ENCODE measurements around the gene CHST15. TPM values are rescaled to one million over a fixed set of nuclear protein-coding genes. Genes with fewer than 3 reads are reported as not detected.

Gene CHST15
- total RNA-seq, 2 donors from 2014 or later, result 4.7 to 10.2 TPM

GRCh38 chr10:124058346-124059003 lies 34.9 kb downstream of the CHST15 start:
- Histone ChIP-seq H3K9me3 (no peaks in the 10 kb centered on the region), H3K27me3 (no peaks in the 10 kb centered on the region), H3K4me1 (no peaks in the 10 kb centered on the region), H3K36me3 (no peaks in the 10 kb centered on the region), H3K9ac (ENCODE audit: low read depth in 2 of 2, low read length in 2 of 2) (no peak overlapping the region), H3K4me3 (no peak overlapping the region), H3K27ac (no peak overlapping the region)
- DNase-seq, result no peak
- intact Hi-C loops (cut with DNase I), result no loop called here
- TF ChIP-seq, protein P1, sequence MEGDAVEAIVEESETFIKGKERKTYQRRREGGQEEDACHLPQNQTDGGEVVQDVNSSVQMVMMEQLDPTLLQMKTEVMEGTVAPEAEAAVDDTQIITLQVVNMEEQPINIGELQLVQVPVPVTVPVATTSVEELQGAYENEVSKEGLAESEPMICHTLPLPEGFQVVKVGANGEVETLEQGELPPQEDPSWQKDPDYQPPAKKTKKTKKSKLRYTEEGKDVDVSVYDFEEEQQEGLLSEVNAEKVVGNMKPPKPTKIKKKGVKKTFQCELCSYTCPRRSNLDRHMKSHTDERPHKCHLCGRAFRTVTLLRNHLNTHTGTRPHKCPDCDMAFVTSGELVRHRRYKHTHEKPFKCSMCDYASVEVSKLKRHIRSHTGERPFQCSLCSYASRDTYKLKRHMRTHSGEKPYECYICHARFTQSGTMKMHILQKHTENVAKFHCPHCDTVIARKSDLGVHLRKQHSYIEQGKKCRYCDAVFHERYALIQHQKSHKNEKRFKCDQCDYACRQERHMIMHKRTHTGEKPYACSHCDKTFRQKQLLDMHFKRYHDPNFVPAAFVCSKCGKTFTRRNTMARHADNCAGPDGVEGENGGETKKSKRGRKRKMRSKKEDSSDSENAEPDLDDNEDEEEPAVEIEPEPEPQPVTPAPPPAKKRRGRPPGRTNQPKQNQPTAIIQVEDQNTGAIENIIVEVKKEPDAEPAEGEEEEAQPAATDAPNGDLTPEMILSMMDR (IDR thresholded peaks at IDR 0.05), result no peak

DNA sequence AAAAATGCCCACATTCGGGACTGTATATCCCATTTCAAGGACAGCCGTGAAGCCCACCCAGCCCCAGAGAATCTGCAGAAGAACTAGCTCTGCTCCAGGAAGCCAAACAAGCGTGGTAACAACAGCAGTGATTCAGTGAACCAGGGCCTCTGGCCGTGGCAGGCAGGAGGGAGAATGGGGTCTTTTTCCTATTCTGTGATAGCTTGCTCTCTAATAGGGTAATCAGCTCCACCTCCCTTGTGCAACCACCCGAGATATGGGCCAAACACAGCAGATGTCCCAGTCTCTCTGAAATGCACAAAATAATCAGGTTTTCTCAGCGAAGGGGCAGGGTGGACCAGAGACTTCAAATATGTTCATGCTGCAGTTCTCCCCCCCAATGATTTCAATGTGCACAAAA lies 35.8 kb downstream of the CHST15 start:
- no peak overlapping the region for H3K9ac ChIP-seq (ENCODE audit: low read depth in 2 of 2, low read length in 2 of 2)
- intact Hi-C loops (cut with DNase I), result no loop called here
- DNase-seq, result no peak
- TF ChIP-seq, protein P1 (IDR thresholded peaks at IDR 0.05), result no peak
- no peaks in the 10 kb centered on the region for H3K9me3 ChIP-seq
- H3K4me3 ChIP-seq, result no peak overlapping the region
- H3K27ac ChIP-seq, result no peak overlapping the region
- no peaks in the 10 kb centered on the region for H3K27me3 ChIP-seq
- no peaks in the 10 kb centered on the region for H3K4me1 ChIP-seq
- no peaks in the 10 kb centered on the region for H3K36me3 ChIP-seq

GRCh38 chr10:124056337-124056980 lies 36.9 kb downstream of the CHST15 start:
- Histone ChIP-seq H3K27me3 (no peaks in the 10 kb centered on the region), H3K27ac (no peak overlapping the region), H3K4me1 (no peaks in the 10 kb centered on the region), H3K36me3 (no peaks in the 10 kb centered on the region), H3K9ac (ENCODE audit: low read depth in 2 of 2, low read length in 2 of 2) (no peak overlapping the region), H3K4me3 (no peak overlapping the region), H3K9me3 (no peaks in the 10 kb centered on the region)
- no peak for DNase-seq
- intact Hi-C loops (cut with DNase I), result no loop called here
- TF ChIP-seq, protein P1 (IDR thresholded peaks at IDR 0.05), result no peak

DNA sequence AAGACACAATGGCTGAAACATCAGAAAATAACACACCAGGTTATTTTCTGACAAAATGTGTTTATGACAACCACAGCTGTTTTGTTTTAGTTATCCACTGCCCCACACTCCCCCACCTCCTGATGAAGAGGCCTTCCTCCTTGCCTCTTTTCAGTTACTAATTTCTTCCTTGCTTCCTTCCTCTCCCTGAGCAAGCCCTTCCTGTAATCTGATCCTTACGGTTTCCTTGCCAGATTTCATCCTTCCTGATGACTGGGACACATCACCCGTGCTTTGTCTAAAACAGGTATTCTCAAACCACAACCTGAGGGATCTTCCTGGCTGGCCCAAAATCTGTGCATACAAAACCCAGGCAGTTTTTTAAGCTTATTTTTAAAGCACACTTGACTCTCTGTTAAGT lies 39.4 kb downstream of the CHST15 start:
- no peaks in the 10 kb centered on the region for H3K4me1 ChIP-seq
- TF ChIP-seq, protein P1 (IDR thresholded peaks at IDR 0.05), result no peak

DNA sequence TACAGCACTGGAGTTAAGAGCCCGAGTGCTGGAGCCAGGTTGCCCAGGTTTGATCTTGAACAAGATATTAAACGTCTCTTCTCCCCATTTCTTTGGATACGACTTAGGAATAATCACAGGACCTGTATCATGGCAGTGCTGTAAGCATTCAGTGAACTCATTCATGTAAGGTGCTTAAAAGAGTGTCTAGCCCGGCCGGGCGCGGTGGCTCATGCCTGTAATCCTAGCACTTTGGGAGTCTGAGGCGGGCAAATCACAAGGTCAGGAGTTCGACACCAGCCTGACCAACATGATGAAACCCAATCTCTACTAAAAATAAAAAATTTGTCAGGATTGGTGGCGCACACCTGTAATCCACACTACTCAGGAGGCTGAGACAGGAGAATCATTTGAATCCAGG lies 40.8 kb downstream of the CHST15 start:
- H3K4me3 ChIP-seq, result no peak overlapping the region
- H3K9me3 ChIP-seq, result no peaks in the 10 kb centered on the region
- H3K36me3 ChIP-seq, result no peaks in the 10 kb centered on the region
- no peaks in the 10 kb centered on the region for H3K4me1 ChIP-seq
- intact Hi-C loops (cut with DNase I), result no loop called here
- TF ChIP-seq, protein P1 (IDR thresholded peaks at IDR 0.05), result no peak
- H3K27me3 ChIP-seq, result no peaks in the 10 kb centered on the region
- H3K27ac ChIP-seq, result no peak overlapping the region
- H3K9ac ChIP-seq (ENCODE audit: low read depth in 2 of 2, low read length in 2 of 2), result no peak overlapping the region
- no peak for DNase-seq

More for the DNA sequence above, 39.4 kb downstream of the CHST15 start:
- H3K36me3 ChIP-seq, result no peaks in the 10 kb centered on the region
- H3K27ac ChIP-seq, result no peak overlapping the region
- no peaks in the 10 kb centered on the region for H3K9me3 ChIP-seq
- intact Hi-C loops (cut with DNase I), result no loop called here
- no peak overlapping the region for H3K9ac ChIP-seq (ENCODE audit: low read depth in 2 of 2, low read length in 2 of 2)
- H3K4me3 ChIP-seq, result no peak overlapping the region
- H3K27me3 ChIP-seq, result no peaks in the 10 kb centered on the region
- no peak for DNase-seq

Measured in colonic mucosa (tissue), 4 donors.